GM21515 (cell line): ENCODE data around the gene DLST.
A peak's percentile ranks its signal among the peaks of the same experiment; 100 is the strongest.

Experiments
- ATAC-seq: cut with Tn5 transposase; IDR thresholded peaks from one replicate; pipeline ENCODE4 v1.9.1; 2021; ENCODE audit not compliant: unreplicated experiment

The DLST gene

GRCh38 chr14:74881431-74882102 is at the start of gene DLST:
TSS of gene DLST (plus strand) at chr14:74881916. CDS start at chr14:74881954, 38 bp downstream.
- ATAC-seq = peak; percentile 82

- ATAC-seq = no peak
Measured at GRCh38 chr14:74832849-74833248, 48.9 kb upstream of the DLST start.

GRCh38 chr14:74834692-74835392 is 46.9 kb upstream of the DLST start:
- ATAC-seq = no peak

DNA sequence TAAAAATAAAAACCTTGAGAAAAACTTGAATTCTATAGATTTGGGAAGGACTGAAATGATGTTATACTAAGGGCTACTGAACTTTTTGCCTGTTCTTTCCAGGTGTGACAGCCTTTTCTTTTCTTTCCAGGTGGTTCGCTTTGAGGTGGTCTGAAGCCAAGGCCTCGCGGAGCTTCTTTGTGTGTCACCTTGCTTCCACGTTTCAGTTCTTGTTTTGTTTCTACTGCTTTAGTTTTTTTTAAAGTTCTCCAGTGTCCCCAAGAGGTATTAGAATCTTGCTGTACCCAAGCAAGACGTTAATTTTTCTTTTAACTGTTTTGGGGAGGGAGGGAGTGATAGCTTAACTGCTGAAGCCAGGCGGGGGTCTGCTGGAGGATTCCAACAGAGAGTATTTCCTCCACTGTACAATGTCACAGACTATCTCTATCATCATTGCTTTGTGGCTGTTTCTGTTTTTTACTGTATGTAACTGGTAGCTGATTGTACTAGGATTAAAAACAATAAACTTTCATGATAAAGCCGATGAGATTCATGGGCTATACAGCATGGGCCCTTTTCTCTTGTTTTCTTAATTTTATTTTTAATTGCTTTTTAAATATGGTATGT is 46.0 kb upstream of the DLST start:
- ATAC-seq = no peak

DNA sequence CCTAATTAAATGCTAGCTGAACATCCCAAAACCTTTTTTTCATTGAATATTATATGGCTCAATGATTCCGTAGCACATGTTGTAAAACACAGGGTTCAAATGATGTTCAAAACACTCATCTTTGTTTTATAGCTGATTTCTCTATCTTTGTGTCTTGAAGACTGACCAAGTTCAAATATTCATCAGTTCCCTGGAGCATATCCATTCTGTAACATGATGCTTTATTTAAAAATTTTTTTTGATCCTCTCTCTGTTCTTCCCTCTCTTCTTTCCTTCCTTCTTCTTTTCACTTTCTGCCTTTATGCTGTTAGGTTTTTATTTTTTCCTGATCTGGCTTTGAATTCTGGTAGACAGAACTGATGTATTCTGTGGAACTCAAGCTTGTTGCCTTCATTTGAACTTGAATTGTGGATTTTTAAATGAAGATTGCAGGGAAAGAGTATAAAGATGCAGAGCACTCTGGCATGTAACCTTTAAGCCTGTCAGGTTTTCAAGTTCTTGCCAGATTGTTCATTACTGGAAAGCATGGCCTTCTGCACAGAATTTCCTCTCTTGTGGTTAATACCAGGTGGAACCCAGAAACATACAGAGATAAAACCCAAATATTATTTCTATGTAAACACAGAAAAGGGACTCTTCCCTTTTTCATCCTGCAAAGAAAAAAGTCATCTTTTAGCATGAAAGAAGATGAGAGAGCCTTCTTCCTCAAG is 45.3 kb upstream of the DLST start:
- no peak for ATAC-seq

- ATAC-seq = no peak
Measured at GRCh38 chr14:74838166-74838565, 43.5 kb upstream of the DLST start.

DNA sequence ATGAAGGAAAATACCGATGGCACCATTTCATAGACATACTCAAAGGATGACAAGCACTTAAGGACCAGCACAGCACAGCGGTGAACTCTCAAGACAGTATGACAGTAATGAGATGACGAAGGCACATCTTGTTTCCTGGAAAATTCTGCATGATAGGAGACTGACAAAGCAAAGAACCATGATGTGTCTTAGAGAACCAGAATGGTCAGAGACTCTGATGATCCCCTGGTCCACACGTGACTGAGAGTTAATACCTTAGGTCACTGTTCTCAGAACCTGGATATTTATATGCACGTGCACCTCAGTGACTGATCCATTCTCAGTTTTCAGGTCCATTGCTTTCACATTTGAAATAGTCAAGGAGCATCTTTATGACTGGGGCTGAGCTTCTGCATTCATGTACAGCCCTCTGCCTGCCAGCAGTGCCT is 41.1 kb upstream of the DLST start:
- peak; percentile 45 for ATAC-seq

DNA sequence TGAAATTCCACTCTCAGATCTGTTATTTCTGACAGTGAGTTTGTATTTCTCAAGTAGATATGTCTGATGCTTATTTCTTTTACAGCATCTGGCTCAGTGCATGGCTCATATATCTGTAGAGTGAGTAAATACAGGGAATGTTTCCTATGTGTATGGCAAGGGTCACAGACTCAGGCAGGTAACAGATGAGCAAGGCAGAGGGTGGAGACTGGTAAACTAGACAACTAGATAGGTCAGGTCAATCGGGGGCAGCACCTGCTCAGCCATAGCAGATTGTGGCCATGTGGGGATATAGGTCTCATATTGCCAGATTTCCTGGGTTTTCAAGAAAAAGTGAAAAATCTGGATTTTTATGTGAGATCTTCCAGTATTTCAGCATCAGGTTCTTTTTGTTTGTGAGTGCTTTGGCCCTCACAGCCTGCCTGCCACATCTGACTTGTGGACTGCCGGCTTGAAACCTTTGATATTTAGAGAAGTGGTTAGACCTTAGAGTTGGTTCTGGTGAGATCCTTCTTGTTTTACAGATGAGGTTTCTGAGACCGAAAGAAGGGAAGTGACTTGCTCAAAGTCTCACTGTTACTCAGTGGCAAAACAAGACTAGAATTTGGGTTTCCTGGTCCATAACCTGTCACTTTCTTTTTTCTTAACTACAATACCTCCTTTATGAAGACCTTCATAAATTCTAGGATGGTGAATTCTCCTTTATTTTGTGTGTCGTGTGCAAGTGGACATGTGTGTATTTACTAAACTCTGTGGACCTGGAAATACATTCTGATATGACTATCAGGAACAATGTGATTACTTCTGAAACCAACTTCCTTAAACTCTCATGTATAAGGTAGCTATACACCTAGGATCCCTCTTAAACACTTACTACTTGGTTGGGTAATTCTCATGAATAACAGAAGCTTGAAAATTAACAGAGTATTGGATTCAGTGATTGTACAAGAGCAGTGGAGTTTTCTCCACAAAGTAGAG is 40.2 kb upstream of the DLST start:
- peak; percentile 75 for ATAC-seq

- ATAC-seq = no peak
Measured at GRCh38 chr14:74843653-74844052, 38.1 kb upstream of the DLST start.

GRCh38 chr14:74846168-74846567 is 35.5 kb upstream of the DLST start:
- ATAC-seq = no peak

- no peak for ATAC-seq
Measured at GRCh38 chr14:74846968-74847665, 34.6 kb upstream of the DLST start.

GRCh38 chr14:74848768-74849167 is 32.9 kb upstream of the DLST start:
- ATAC-seq = no peak

GRCh38 chr14:74852922-74853530 is 28.7 kb upstream of the DLST start:
- ATAC-seq = no peak

DNA sequence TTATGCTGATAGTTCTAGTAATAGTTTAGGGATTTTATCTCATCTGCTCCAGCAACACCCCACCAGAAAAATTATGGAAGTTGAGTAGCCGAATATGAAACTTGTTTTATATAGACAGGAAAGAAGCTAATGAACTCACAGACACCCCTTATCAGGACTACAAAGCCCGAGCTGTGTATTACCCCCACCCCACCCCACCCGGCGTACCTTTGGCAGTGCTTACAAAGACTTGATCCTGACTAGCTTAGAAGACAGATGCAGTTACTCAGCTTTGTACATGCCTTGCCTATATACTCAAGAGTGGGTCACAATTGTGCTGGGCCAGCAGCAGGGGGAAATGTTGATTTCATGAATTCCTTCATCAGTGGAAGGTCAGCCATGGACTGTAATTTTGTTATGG is 28.1 kb upstream of the DLST start:
- no peak for ATAC-seq

DNA sequence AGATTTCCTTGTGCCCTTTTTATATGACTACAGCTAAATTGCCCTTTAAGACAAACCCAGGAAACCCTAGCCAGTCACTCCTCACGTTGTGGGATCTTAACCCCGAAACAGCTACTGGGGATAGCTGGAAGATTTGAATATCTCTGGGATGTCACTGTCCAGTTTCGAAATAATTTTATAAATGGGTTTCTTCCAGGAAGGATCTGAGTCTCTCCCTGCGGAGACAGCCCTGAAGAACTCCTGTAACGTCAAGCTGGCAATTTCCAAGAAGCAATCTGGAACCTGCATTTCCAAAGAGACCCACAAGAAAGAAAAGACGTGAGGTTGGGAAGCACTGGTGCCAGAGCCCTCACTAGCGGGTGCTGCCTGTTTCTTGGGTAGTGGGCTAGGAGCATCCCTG is 26.7 kb upstream of the DLST start:
- ATAC-seq = no peak

- ATAC-seq = no peak
Measured at GRCh38 chr14:74855945-74856344, 25.8 kb upstream of the DLST start.

GRCh38 chr14:74856366-74856765 is 25.4 kb upstream of the DLST start:
- no peak for ATAC-seq

- ATAC-seq = no peak
Measured at GRCh38 chr14:74858022-74858421, 23.7 kb upstream of the DLST start.

DNA sequence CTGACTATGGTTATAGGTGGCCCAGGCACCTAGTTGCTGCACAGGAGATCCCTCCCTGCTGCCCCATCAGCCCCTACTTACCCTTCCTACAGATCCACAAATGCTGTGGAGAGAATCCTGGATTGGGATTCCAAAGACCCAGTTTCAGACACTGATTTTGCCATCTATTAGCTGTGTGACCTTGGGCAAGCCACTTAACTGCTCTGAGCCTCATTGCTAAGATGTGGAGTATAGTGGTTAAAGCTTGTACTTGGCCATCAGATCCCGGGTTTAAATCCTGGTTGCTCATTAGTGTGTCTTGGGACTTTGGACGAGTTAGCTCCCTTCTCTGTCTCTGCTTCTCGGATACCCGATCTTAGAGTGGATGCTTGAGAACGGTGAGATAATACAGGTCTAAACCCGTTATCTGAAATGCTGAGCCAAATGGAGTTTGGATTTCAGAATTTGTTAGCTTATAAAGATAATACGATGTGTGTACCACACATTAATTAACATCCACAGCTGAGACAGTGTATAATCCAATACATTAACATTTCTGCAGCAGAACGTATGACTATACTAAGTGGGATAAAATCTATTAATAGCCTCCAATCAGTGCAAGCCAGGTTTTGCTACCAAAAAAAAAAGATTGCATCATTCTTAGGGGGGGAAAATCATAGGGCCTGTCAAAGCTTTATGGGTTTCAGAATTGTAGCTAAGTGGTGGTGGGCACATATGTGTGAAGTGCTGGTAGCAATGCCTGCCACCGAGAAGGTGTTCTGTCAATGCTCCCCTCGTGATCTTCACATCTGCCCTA is 21.8 kb upstream of the DLST start:
- no peak for ATAC-seq
